CD4-positive, alpha-beta memory T cell (primary cell): ENCODE measurements around the gene KMT2B. TPM values are rescaled to one million over a fixed set of nuclear protein-coding genes. Genes with fewer than 3 reads are reported as not detected.

Experiments used
- CTCF ChIA-PET: fragments of 350-600 bp; sonication (Branson Sonifier 250); formaldehyde crosslinking; loops from one replicate; lab custom pipeline; 2021; ENCODE audit warnings: inconsistent platforms; ENCODE audit not compliant: partially characterized antibody; lab: Charles Lee
- POLR2A ChIA-PET: fragments of 350-600 bp; sonication (Branson Sonifier 250); formaldehyde crosslinking; loops from one replicate; lab custom pipeline; 2021; ENCODE audit not compliant: partially characterized antibody; lab: Charles Lee
- DNase-seq, 5 donors: peaks; one replicate each; pipeline versions ENCODE4 v3.0.0 to v3.0.0-alpha.2; 2020 to 2022; ENCODE audit warnings: mixed read lengths in 1 of 5
- H3K27ac ChIP-seq: one replicate; pipeline ENCODE4 v1.7.0; 2013; ENCODE audit warnings: low read depth, low read length
- H3K27me3 ChIP-seq: 2 replicates; pipeline ENCODE4 v1.7.0; 2013; ENCODE audit warnings: mild to moderate bottlenecking, low read length, moderate library complexity; ENCODE audit not compliant: insufficient read depth
- H3K36me3 ChIP-seq: 2 replicates; pipeline ENCODE4 v1.7.0; 2013; ENCODE audit warnings: mild to moderate bottlenecking, low read length, moderate library complexity; ENCODE audit not compliant: insufficient read depth
- H3K4me1 ChIP-seq: 2 replicates; pipeline ENCODE4 v1.7.0; 2013; ENCODE audit warnings: mild to moderate bottlenecking, low read length, moderate library complexity; ENCODE audit not compliant: insufficient read depth
- H3K4me3 ChIP-seq, 2 donors: one replicate each; pipeline ENCODE4 v1.7.0; 2013; ENCODE audit warnings: low read length in 2 of 2, mild to moderate bottlenecking in 1 of 2
- H3K9me3 ChIP-seq, 2 donors: one replicate each; pipeline ENCODE4 v1.7.0; 2013; ENCODE audit warnings: low read length in 2 of 2, control low read depth in 1 of 2; ENCODE audit not compliant: control insufficient read depth in 1 of 2
- H3K27ac Mint-ChIP-seq, 7 donors: one replicate each; pipeline ENCODE4 v1.8.0; 2020 to 2021; ENCODE audit warnings: mixed read lengths in 7 of 7, mild to moderate bottlenecking in 6 of 7, inconsistent platforms in 3 of 7, moderate library complexity in 3 of 7
- H3K27me3 Mint-ChIP-seq, 2 donors: one replicate each; pipeline ENCODE4 v1.8.0; 2020 to 2021; ENCODE audit warnings: mixed read lengths in 2 of 2
- H3K36me3 Mint-ChIP-seq, 2 donors: one replicate each; pipeline ENCODE4 v1.8.0; 2020 to 2021; ENCODE audit warnings: mixed read lengths in 2 of 2, inconsistent platforms in 1 of 2, mild to moderate bottlenecking in 1 of 2
- H3K4me1 Mint-ChIP-seq, 4 donors: one replicate each; pipeline ENCODE4 v1.8.0; 2020 to 2021; ENCODE audit warnings: mixed read lengths in 4 of 4, mild to moderate bottlenecking in 1 of 4
- H3K4me3 Mint-ChIP-seq, 8 donors: one replicate each; pipeline ENCODE4 v1.8.0; 2020 to 2021; ENCODE audit warnings: mixed read lengths in 8 of 8, mild to moderate bottlenecking in 7 of 8, moderate library complexity in 6 of 8, inconsistent platforms in 3 of 8
- H3K9me3 Mint-ChIP-seq, 8 donors: one replicate each; pipeline ENCODE4 v1.8.0; 2020 to 2021; ENCODE audit warnings: mixed read lengths in 8 of 8, mild to moderate bottlenecking in 5 of 8, inconsistent platforms in 3 of 8, moderate library complexity in 1 of 8
- intact Hi-C: fragments of 100-400 bp; cut with micrococcal nuclease; formaldehyde crosslinking; loops from one replicate; pipeline ENCODE4 v1.15.1; 2023
- polyA plus RNA-seq, 2 donors: library from polyadenylated mRNA; unstranded; fragments of 300-500 nt; fragmentation: Illumina TruSeq; gene quantifications; one replicate each; pipeline ENCODE4 v1.2.3, GENCODE V29; 2021
- total RNA-seq, 2 experiments: library from RNA; stranded (reverse); gene quantifications; one replicate each; pipeline ENCODE4 v1.2.3, GENCODE V29; 2021

KMT2B gene
- total and polyA plus RNA-seq, 4 experiments from 2014 or later, result 2.8 to 84.3 (median 83.4) TPM; not detected in 1

GRCh38 chr19:35780717-35781116 is 62.9 kb downstream of the KMT2B start:
- H3K4me1 ChIP-seq, result peaks cover 6% of the 10 kb centered on the region
- no peak overlapping the region for H3K27ac ChIP-seq
- H3K27ac Mint-ChIP-seq, result no peak overlapping the region
- peaks cover 7 to 24% of the 10 kb centered on the region in 2 donors for H3K36me3 Mint-ChIP-seq
- H3K4me3 Mint-ChIP-seq, result no peak overlapping the region
- ChIA-PET POLR2A (no interaction called here), CTCF (no interaction called here)
- H3K27me3 ChIP-seq, result no peaks in the 10 kb centered on the region
- peaks cover 0 to 1% (median 0%) of the 10 kb centered on the region in 8 donors for H3K9me3 Mint-ChIP-seq
- intact Hi-C loops, result no loop called here
- no peaks in the 10 kb centered on the region for H3K27me3 Mint-ChIP-seq
- H3K4me3 ChIP-seq, result no peak overlapping the region
- no peak for DNase-seq
- H3K9me3 ChIP-seq, result no peaks in the 10 kb centered on the region
- peaks cover 7 to 20% (median 12%) of the 10 kb centered on the region in 4 donors for H3K4me1 Mint-ChIP-seq
- peaks cover 8% of the 10 kb centered on the region for H3K36me3 ChIP-seq

- ChIA-PET POLR2A (no interaction called here), CTCF (no interaction called here)
- no peak overlapping the region for H3K4me3 ChIP-seq
- no peaks in the 10 kb centered on the region for H3K9me3 ChIP-seq
- DNase-seq, result no peak
- intact Hi-C loops, result no loop called here
- no peaks in the 10 kb centered on the region for H3K4me1 ChIP-seq
- peaks cover 0 to 2% (median 0%) of the 10 kb centered on the region in 8 donors for H3K9me3 Mint-ChIP-seq
- H3K4me1 Mint-ChIP-seq, result peaks cover 4 to 14% (median 6%) of the 10 kb centered on the region in 4 donors
- peak overlapping the region in 1 of 7 donors; percentile 76 for H3K27ac Mint-ChIP-seq
- H3K27me3 Mint-ChIP-seq, result no peaks in the 10 kb centered on the region
- H3K4me3 Mint-ChIP-seq, result no peak overlapping the region
- H3K27me3 ChIP-seq, result no peaks in the 10 kb centered on the region
- no peak overlapping the region for H3K27ac ChIP-seq
- peaks cover 8% of the 10 kb centered on the region for H3K36me3 ChIP-seq
- H3K36me3 Mint-ChIP-seq, result peaks cover 7 to 23% of the 10 kb centered on the region in 2 donors
Measured at GRCh38 chr19:35781650-35782049, 63.8 kb downstream of the KMT2B start.

- intact Hi-C loops, result no loop called here
- Histone ChIP-seq H3K4me1 (no peaks in the 10 kb centered on the region), H3K4me3 (no peak overlapping the region), H3K9me3 (no peaks in the 10 kb centered on the region), H3K27me3 (no peaks in the 10 kb centered on the region), H3K36me3 (peaks cover 8% of the 10 kb centered on the region), H3K27ac (no peak overlapping the region)
- no peaks in the 10 kb centered on the region for H3K27me3 Mint-ChIP-seq
- H3K9me3 Mint-ChIP-seq, result peaks cover 0 to 2% (median 0%) of the 10 kb centered on the region in 8 donors
- no peak for DNase-seq
- CTCF ChIA-PET, result no interaction called here
- H3K36me3 Mint-ChIP-seq, result peaks cover 7 to 19% of the 10 kb centered on the region in 2 donors
- no peak overlapping the region for H3K4me3 Mint-ChIP-seq
- POLR2A ChIA-PET, result no interaction called here
- peaks cover 0 to 4% (median under 1%) of the 10 kb centered on the region in 4 donors for H3K4me1 Mint-ChIP-seq
- H3K27ac Mint-ChIP-seq, result peak overlapping the region in 2 of 7 donors; percentile 6 to 51
Measured at GRCh38 chr19:35782589-35782988, 64.8 kb downstream of the KMT2B start.

DNA sequence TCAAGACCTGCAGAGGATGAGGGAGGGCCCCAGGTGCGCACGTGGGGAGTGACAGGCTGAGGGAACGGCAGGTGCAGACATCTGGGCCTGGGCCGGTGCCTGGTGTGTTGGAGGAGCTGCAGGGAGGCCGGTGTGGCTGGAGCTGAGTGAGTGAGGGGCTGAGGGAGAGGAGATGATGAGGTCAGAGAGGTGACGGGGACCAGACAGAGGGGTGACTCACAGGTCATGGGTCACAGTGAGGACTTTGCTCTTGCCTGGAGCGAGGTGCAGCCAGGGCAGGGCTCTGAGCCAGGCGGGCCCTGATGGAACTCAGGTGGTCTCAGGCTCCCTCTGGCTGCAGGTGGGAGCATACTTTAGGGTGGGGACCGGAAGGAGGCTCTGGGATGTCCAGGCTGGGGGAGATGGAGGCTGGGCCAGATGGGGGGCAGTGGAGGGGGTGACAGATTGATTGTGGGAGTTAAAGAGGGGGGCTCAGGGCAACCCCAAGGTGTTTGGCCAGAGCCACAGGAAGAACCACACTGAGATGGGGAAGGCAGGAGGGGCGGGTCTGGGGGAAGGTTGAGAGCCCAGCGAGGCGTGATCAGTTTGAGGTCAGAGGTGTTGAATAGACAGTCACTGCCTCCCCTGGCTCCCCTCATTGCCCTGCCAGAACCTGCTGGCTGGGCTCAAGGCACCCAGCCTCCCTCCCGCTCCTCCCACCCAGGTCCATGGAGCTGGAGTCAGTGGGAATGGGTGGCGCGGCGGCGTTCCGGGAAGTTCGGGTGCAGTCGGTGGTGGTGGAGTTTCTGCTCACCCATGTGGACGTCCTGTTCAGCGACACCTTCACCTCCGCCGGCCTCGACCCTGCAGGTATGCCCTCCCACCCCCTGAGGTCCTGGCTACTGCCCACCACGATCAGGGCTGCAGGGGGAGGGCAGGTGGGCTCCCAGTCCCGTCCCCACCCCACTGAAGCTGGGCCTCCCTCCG is 65.9 kb downstream of the KMT2B start:
- no peaks in the 10 kb centered on the region for H3K9me3 ChIP-seq
- no peaks in the 10 kb centered on the region for H3K4me1 ChIP-seq
- Mint-ChIP-seq H3K4me3 (no peak overlapping the region), H3K4me1 (peaks cover 0 to 1% (median 0%) of the 10 kb centered on the region in 4 donors), H3K9me3 (peaks cover 0 to 2% (median 0%) of the 10 kb centered on the region in 8 donors), H3K36me3 (peaks cover 7 to 19% of the 10 kb centered on the region in 2 donors), H3K27me3 (no peaks in the 10 kb centered on the region), H3K27ac (no peak overlapping the region)
- DNase-seq, result no peak
- peaks cover 8% of the 10 kb centered on the region for H3K36me3 ChIP-seq
- H3K27ac ChIP-seq, result no peak overlapping the region
- intact Hi-C loops, result no loop called here
- no peaks in the 10 kb centered on the region for H3K27me3 ChIP-seq
- ChIA-PET CTCF (no interaction called here), POLR2A (no interaction called here)
- H3K4me3 ChIP-seq, result no peak overlapping the region

DNA sequence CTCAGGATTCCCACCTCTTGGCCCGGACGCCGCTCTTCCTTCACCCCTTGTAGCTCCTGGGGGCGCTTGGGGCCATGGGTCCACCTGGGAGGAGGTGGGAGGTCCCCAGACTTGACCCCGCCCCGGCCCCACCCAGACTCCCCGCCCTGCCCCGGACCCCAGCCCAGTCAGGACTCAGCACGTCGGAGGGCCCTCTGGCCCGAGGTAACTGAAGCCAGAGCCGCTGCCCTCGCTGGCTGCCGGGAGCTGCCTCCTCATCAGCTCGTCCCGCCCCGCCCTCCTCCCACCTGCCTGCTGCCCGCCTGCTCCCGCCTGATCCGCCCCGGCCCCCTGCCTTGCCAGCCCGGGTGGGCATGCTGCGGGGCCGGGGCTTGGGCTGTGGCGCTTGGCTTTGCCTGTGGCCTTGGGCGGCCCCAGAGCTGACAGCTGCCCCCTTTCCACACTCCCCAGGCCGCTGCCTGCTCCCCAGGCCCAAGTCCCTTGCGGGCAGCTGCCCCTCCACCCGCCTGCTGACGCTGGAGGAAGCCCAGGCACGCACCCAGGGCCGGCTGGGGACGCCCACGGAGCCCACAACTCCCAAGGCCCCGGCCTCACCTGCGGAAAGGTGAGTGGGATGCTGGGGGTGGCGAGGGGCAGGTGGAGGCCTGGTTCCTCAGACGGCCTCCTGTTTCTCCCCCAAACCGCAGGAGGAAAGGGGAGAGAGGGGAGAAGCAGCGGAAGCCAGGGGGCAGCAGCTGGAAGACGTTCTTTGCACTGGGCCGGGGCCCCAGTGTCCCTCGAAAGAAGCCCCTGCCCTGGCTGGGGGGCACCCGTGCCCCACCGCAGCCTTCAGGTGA is 66.9 kb downstream of the KMT2B start:
- Histone ChIP-seq H3K4me3 (no peak overlapping the region), H3K36me3 (peaks cover 8% of the 10 kb centered on the region), H3K27me3 (no peaks in the 10 kb centered on the region), H3K9me3 (no peaks in the 10 kb centered on the region), H3K27ac (no peak overlapping the region), H3K4me1 (no peaks in the 10 kb centered on the region)
- Mint-ChIP-seq H3K4me1 (peaks cover 0 to 1% (median 0%) of the 10 kb centered on the region in 4 donors), H3K27ac (no peak overlapping the region), H3K36me3 (peaks cover 7 to 17% of the 10 kb centered on the region in 2 donors), H3K27me3 (no peaks in the 10 kb centered on the region), H3K9me3 (peaks cover 0 to 2% (median 0%) of the 10 kb centered on the region in 8 donors), H3K4me3 (no peak overlapping the region)
- ChIA-PET CTCF (no interaction called here), POLR2A (no interaction called here)
- DNase-seq, result no peak
- intact Hi-C loops, result no loop called here

DNA sequence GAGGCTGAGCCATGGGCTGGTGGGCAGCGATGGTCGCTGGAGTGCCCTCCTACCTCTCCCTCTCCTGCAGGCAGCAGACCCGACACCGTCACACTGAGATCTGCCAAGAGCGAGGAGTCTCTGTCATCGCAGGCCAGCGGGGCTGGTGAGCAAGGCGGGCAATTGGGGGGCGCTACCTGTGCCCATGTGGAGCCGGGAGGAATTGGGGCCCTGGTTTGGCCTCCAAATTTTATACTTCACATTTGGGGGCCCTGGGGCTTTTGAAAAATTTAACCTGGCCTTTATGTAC is 67.5 kb downstream of the KMT2B start:
- no peak overlapping the region for H3K4me3 Mint-ChIP-seq
- no peaks in the 10 kb centered on the region for H3K27me3 ChIP-seq
- no peak for DNase-seq
- H3K4me3 ChIP-seq, result no peak overlapping the region
- H3K9me3 Mint-ChIP-seq, result peaks cover 0 to 2% (median 0%) of the 10 kb centered on the region in 8 donors
- H3K4me1 Mint-ChIP-seq, result peaks cover 0 to 1% (median 0%) of the 10 kb centered on the region in 4 donors
- no peaks in the 10 kb centered on the region for H3K9me3 ChIP-seq
- no peak overlapping the region for H3K27ac ChIP-seq
- H3K36me3 ChIP-seq, result peaks cover 8% of the 10 kb centered on the region
- POLR2A ChIA-PET, result no interaction called here
- H3K4me1 ChIP-seq, result no peaks in the 10 kb centered on the region
- no peaks in the 10 kb centered on the region for H3K27me3 Mint-ChIP-seq
- CTCF ChIA-PET, result no interaction called here
- peaks cover 7 to 15% of the 10 kb centered on the region in 2 donors for H3K36me3 Mint-ChIP-seq
- H3K27ac Mint-ChIP-seq, result no peak overlapping the region
- intact Hi-C loops, result no loop called here
